SK-N-SH (cell line): ENCODE measurements around the gene PXK. TPM values are rescaled to one million over a fixed set of nuclear protein-coding genes. Genes with fewer than 3 reads are reported as not detected.

ENCODE experiments used
- CTCF ChIA-PET: fragments of 300-600, 350-600 bp; formaldehyde crosslinking; extraction: SDS; loops from one replicate; lab custom pipeline; 2021; lab: Yijun Ruan, JAX
- POLR2A ChIA-PET: fragments of 350-600 bp; sonication (Branson Sonifier 250); formaldehyde crosslinking; extraction: SDS; loops from one replicate; lab custom pipeline; 2020; ENCODE audit warnings: antibody characterized with exemption, inconsistent platforms; lab: Yijun Ruan, JAX
- DNase-seq: peaks from one replicate; pipeline ENCODE4 v3.0.0; 2012
- H2AFZ ChIP-seq: fragments of 200-600 bp; sonication (generic); 2 replicates; pipeline ENCODE4 v1.8.1; 2016; ENCODE audit warnings: antibody characterized with exemption, mild to moderate bottlenecking, low read depth
- H3F3A ChIP-seq: fragments of 200-600 bp; sonication (generic); replicated peaks from 2 replicates; pipeline ENCODE3; 2016; ENCODE audit warnings: antibody characterized with exemption, mild to moderate bottlenecking; ENCODE audit not compliant: insufficient read depth
- H3K27ac ChIP-seq, 2 experiments: fragments of 200-500 bp in 1 of 2; fragments of 200-600 bp in 1 of 2; sonication (Bioruptor generic) in 1 of 2; sonication (generic), shearing (Covaris generic) in 1 of 2; 2 replicates each; pipeline versions ENCODE4 v1.5.1 to v1.6.1; 2014 to 2016; ENCODE audit warnings: low read depth in 2 of 2, inconsistent platforms in 1 of 2, low read length in 1 of 2, mild to moderate bottlenecking in 1 of 2, mixed read lengths in 1 of 2
- H3K27me3 ChIP-seq: fragments of 200-600 bp; sonication (generic), shearing (Covaris generic); 2 replicates; pipeline ENCODE4 v1.6.1; 2016; ENCODE audit warnings: mixed run types; ENCODE audit not compliant: insufficient read depth
- H3K36me3 ChIP-seq, 2 experiments: fragments of 200-500 bp in 1 of 2; fragments of 200-600 bp in 1 of 2; sonication (Bioruptor generic) in 1 of 2; sonication (generic) in 1 of 2; replicated peaks in 1 of 2; 2 replicates each; pipeline versions ENCODE3 to v1.5.1; 2014 to 2016; ENCODE audit warnings: low read length in 1 of 2, mild to moderate bottlenecking in 1 of 2; ENCODE audit not compliant: insufficient read depth in 2 of 2, control insufficient read depth in 1 of 2
- H3K4me1 ChIP-seq, 2 experiments: fragments of 200-500 bp in 1 of 2; fragments of 200-600 bp in 1 of 2; sonication (Bioruptor generic) in 1 of 2; sonication (generic), shearing (Covaris generic) in 1 of 2; 2 replicates each; pipeline versions ENCODE4 v1.5.1 to v1.6.1; 2014 to 2016; ENCODE audit warnings: low read depth in 1 of 2, low read length in 1 of 2, mixed run types in 1 of 2; ENCODE audit not compliant: insufficient read depth in 2 of 2, control insufficient read depth in 1 of 2
- H3K4me2 ChIP-seq: fragments of 200-600 bp; sonication (generic), shearing (Covaris generic); 2 replicates; pipeline ENCODE4 v1.6.1; 2017; ENCODE audit warnings: mixed run types
- H3K4me3 ChIP-seq, 2 experiments: fragments of 200-500 bp in 1 of 2; fragments of 200-600 bp in 1 of 2; sonication (Bioruptor generic) in 1 of 2; sonication (generic), shearing (Covaris generic) in 1 of 2; 2 replicates each; pipeline versions ENCODE4 v1.5.1 to v1.8.1; 2014 to 2016; ENCODE audit warnings: low read depth in 2 of 2, inconsistent platforms in 1 of 2, low read length in 1 of 2, mild to moderate bottlenecking in 1 of 2, mixed read lengths in 1 of 2, moderate library complexity in 1 of 2
- H3K79me2 ChIP-seq: fragments of 200-600 bp; sonication (generic); 2 replicates; pipeline ENCODE4 v1.8.1; 2017; ENCODE audit warnings: mild to moderate bottlenecking; ENCODE audit not compliant: insufficient read depth
- H3K9ac ChIP-seq: fragments of 200-600 bp; sonication (generic); 2 replicates; pipeline ENCODE4 v1.6.1; 2017; ENCODE audit warnings: mixed run types
- H3K9me2 ChIP-seq: fragments of 200-600 bp; sonication (generic); 2 replicates; pipeline ENCODE4 v1.6.1; 2017; ENCODE audit warnings: mixed run types
- H3K9me3 ChIP-seq: fragments of 200-600 bp; sonication (generic); 2 replicates; pipeline ENCODE4 v1.6.1; 2017; ENCODE audit warnings: mixed run types, mild to moderate bottlenecking, moderate library complexity
- H4K20me1 ChIP-seq: fragments of 200-600 bp; sonication (generic); 2 replicates; pipeline ENCODE4 v1.6.1; 2017; ENCODE audit warnings: mild to moderate bottlenecking, mixed run types; ENCODE audit not compliant: insufficient read depth
- FOXJ3 ChIP-seq: sonication (generic); formaldehyde crosslinking; IDR thresholded peaks from 2 replicates; pipeline ENCODE4 v1.5.1; 2020; ENCODE audit warnings: mild to moderate bottlenecking, missing genetic modification reagents
- GABPA ChIP-seq: IDR thresholded peaks from 2 replicates; pipeline ENCODE4 v1.4.0; 2012; ENCODE audit warnings: low read depth, mild to moderate bottlenecking
- JUND ChIP-seq: IDR thresholded peaks from 2 replicates; pipeline ENCODE4 v1.4.0; 2012
- MXI1 ChIP-seq: IDR thresholded peaks from 2 replicates; pipeline ENCODE4 v1.6.1; 2012; ENCODE audit warnings: mild to moderate bottlenecking, low read depth, low read length, improper control_type of control experiment
- POLR2AphosphoS5 ChIP-seq: IDR thresholded peaks from 2 replicates; pipeline ENCODE4 v1.6.1; 2012; ENCODE audit warnings: low read depth, low read length
- RCOR1 ChIP-seq: fragments of 150-350 bp; IDR thresholded peaks from 2 replicates; pipeline ENCODE4 v1.6.1; 2017; ENCODE audit warnings: antibody characterized with exemption, low read length
- REST ChIP-seq: IDR thresholded peaks from 2 replicates; pipeline ENCODE4 v1.6.1; 2012; ENCODE audit warnings: mild to moderate bottlenecking, low read depth, low read length, moderate library complexity
- SMC3 ChIP-seq: IDR thresholded peaks from 2 replicates; pipeline ENCODE4 v1.6.1; 2012; ENCODE audit warnings: low read depth, low read length, improper control_type of control experiment
- TAF1 ChIP-seq: IDR thresholded peaks from 2 replicates; pipeline ENCODE4 v1.6.1; 2012; ENCODE audit warnings: low read depth, mild to moderate bottlenecking, low read length, moderate library complexity, borderline replicate concordance
- TCF12 ChIP-seq: IDR thresholded peaks from 2 replicates; pipeline ENCODE4 v1.4.0; 2012
- TEAD4 ChIP-seq: IDR thresholded peaks from 2 replicates; pipeline ENCODE4 v1.4.0; 2012; ENCODE audit warnings: mild to moderate bottlenecking, borderline replicate concordance; ENCODE audit not compliant: insufficient read depth
- WGBS: methylation state at CpG from one replicate; pipeline ENCODE4 v1.1.6; 2017; ENCODE audit warnings: low lambda C conversion rate; 5-methylcytosine and 5-hydroxymethylcytosine counted together
- polyA plus RNA-seq, 3 experiments: library from polyadenylated mRNA; depleted of rRNA; stranded (reverse); fragments of >200 nt; gene quantifications; 2 replicates each; pipeline ENCODE4 v1.2.3, GENCODE V29; 2012

The PXK gene
- polyA plus RNA-seq, 1 of the 3 experiments (the other 2 are of a cell fraction) = 8.4 TPM

DNA sequence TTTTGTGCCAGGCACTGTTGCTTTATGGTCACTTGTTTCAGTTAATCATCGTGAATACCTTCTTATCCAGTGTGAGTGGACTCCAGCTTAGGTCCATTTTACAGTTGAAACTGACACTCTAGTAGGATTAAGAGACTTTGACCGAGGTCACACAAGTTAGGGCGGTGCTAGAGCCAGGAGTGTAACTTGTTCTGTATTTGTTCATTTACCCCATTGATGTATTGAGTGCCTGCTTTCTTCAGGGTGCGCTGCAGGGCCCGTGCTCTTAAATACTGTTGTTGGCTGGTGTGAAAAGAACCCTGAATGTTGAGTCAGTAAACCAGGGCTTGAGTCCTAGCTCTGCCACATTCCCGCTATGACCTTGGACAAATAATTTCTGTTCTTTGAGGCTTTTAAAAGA, 85.5 kb downstream of the PXK start:
- H3K9ac ChIP-seq = no peak overlapping the region
- 84% methylated on average over 6 of the region's 6 CpGs for WGBS
- H4K20me1 ChIP-seq = no peaks in the 10 kb centered on the region
- POLR2A ChIA-PET = no interaction called here
- no peak overlapping the region for H2AFZ ChIP-seq
- CTCF ChIA-PET = interaction anchor here (1.1 to 1.6 kb wide), 3 partner anchors 12 to 240 kb away, joined by 4 to 5 read pairs (median 4); no protein-coding TSS in a partner anchor
- no peaks in the 10 kb centered on the region for H3K27me3 ChIP-seq
- H3K27ac ChIP-seq = no peak overlapping the region
- peaks cover 0 to 2% of the 10 kb centered on the region in 2 experiments for H3K36me3 ChIP-seq
- no peak for DNase-seq
- no peaks in the 10 kb centered on the region for H3K79me2 ChIP-seq
- H3F3A ChIP-seq = no peaks in the 10 kb centered on the region
- TF ChIP-seq TEAD4 = no peak
- no peak for TF ChIP-seq POLR2AphosphoS5
- no peak overlapping the region for H3K4me2 ChIP-seq
- H3K4me3 ChIP-seq = no peak overlapping the region
- no peaks in the 10 kb centered on the region for H3K9me2 ChIP-seq
- peaks cover 0 to 3% of the 10 kb centered on the region in 2 experiments; a peak in 1 of 4 replicates for H3K4me1 ChIP-seq
- no peaks in the 10 kb centered on the region for H3K9me3 ChIP-seq

DNA sequence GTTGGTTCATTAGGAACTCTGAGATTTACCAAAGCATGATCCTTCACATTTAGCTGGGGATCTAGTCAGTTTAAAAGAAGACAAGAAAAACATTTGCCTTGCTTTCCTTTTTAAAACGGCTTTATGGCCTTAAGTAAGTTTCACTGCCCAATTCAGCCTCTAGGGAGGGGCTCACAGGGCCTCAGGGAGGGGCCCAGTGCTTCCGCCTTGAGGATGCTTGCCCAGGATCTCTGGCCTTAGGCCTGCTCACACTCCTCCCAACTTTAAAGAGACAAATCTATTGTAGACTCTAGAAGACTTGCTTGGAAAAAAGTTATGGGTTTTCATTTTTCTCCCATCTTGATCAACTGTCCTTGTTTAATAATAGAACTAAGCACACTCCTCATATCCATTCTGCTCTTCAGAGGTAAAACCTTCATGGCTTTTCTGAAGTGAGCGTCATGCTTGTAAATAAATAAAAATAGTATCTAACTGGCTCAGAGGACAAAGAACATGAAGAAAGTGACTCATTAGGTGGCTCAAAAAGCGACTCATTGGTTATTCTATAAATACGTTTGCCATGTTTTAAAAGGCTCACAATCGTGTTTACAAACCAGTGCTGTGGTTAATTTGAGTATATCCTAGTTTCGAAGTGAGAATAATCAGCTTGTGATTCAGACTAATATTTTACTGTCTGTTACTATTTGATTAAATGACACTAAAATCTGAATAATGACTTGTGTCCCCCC, 87.3 kb downstream of the PXK start:
- H3K4me1 ChIP-seq = 0 out of 4 replicates have a peak, but pooled peaks cover 0 to 3% of the 10 kb centered on the region in 2 experiments

DNA sequence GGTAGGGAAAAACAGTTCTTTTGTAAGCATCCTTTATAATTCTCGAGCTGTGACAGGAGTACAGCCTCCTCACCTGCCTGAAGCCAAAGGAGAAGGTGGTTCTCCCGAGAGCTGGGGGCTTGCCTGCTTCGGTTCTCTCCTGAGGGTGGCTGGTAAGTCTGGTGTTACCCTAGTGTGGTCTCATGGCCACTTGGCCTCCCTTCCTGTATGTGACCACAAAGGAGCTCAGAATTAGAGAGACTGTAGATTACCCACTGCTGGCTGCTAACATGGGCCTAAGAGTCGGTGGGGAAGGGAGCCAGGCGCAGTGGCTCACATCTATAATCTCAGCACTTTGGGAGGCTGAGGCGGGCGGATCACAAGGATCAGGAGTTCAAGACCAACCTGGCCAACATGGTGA, 88.3 kb downstream of the PXK start:
- TF ChIP-seq TAF1 (no peak), REST (no peak)
- Histone ChIP-seq H3K36me3 (peaks cover 13 to 30% of the 10 kb centered on the region in 2 experiments), H3K27me3 (no peaks in the 10 kb centered on the region), H3K4me1 (0 out of 4 replicates have a peak, but pooled peaks cover 0 to 3% of the 10 kb centered on the region in 2 experiments), H3K9me3 (no peaks in the 10 kb centered on the region), H3K9ac (no peak overlapping the region), H4K20me1 (no peaks in the 10 kb centered on the region), H3K4me3 (no peak overlapping the region), H3K79me2 (no peaks in the 10 kb centered on the region), H3F3A (peaks cover 13% of the 10 kb centered on the region), H3K9me2 (no peaks in the 10 kb centered on the region), H3K27ac (no peak overlapping the region), H2AFZ (no peak overlapping the region), H3K4me2 (no peak overlapping the region)
- DNase-seq = no peak
- ChIA-PET CTCF (interaction anchor here (0.8 to 1.6 kb wide), 3 partner anchors 9 to 148 kb away, joined by 3 to 6 read pairs (median 4); partner anchors contain the start of genes HTD2 and RPP14), POLR2A (no interaction called here)
- 81% methylated on average over 7 of the region's 7 CpGs for WGBS

More for the DNA sequence above, 87.3 kb downstream of the PXK start:
- CTCF ChIA-PET = interaction anchor here (0.7 to 1.6 kb wide), 2 partner anchors 10 to 210 kb away, joined by 3 to 6 read pairs; no protein-coding TSS in a partner anchor
- peaks cover 4 to 19% of the 10 kb centered on the region in 2 experiments for H3K36me3 ChIP-seq
- H3K27ac ChIP-seq = peak overlapping the region in 1 of 2 experiments; percentile 23; a peak in 1 of 4 replicates
- no peak overlapping the region for H3K9ac ChIP-seq
- no peak overlapping the region for H3K4me3 ChIP-seq
- no peak overlapping the region for H3K4me2 ChIP-seq
- DNase-seq = no peak
- H3K27me3 ChIP-seq = no peaks in the 10 kb centered on the region
- POLR2A ChIA-PET = no interaction called here
- 84% methylated on average over 7 of the region's 7 CpGs for WGBS
- no peaks in the 10 kb centered on the region for H3K9me3 ChIP-seq
- no peaks in the 10 kb centered on the region for H3K9me2 ChIP-seq
- no peak for TF ChIP-seq JUND
- no peak for TF ChIP-seq MXI1
- no peak for TF ChIP-seq TAF1
- no peak for TF ChIP-seq FOXJ3 (CRISPR knock-in tag)
- no peak for TF ChIP-seq TCF12
- no peak for TF ChIP-seq GABPA
- TF ChIP-seq SMC3 = no peak
- TF ChIP-seq RCOR1 = no peak
- no peak overlapping the region for H2AFZ ChIP-seq
- H3F3A ChIP-seq = peaks cover 4% of the 10 kb centered on the region
- H3K79me2 ChIP-seq = no peaks in the 10 kb centered on the region
- H4K20me1 ChIP-seq = no peaks in the 10 kb centered on the region
